HG03103 (cell line): ENCODE measurements around the gene PDLIM7.
"Not testable (repeated sequence)": the region's sequence is repeated elsewhere in the genome, so short reads cannot be mapped to it uniquely, and the experiment has no call there.

Experiments used
- ATAC-seq: cut with Tn5 transposase; IDR thresholded peaks from one replicate; pipeline ENCODE4 v1.9.1; 2021; ENCODE audit warnings: low read depth; ENCODE audit not compliant: unreplicated experiment

PDLIM7 gene, protein sequence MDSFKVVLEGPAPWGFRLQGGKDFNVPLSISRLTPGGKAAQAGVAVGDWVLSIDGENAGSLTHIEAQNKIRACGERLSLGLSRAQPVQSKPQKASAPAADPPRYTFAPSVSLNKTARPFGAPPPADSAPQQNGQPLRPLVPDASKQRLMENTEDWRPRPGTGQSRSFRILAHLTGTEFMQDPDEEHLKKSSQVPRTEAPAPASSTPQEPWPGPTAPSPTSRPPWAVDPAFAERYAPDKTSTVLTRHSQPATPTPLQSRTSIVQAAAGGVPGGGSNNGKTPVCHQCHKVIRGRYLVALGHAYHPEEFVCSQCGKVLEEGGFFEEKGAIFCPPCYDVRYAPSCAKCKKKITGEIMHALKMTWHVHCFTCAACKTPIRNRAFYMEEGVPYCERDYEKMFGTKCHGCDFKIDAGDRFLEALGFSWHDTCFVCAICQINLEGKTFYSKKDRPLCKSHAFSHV

DNA sequence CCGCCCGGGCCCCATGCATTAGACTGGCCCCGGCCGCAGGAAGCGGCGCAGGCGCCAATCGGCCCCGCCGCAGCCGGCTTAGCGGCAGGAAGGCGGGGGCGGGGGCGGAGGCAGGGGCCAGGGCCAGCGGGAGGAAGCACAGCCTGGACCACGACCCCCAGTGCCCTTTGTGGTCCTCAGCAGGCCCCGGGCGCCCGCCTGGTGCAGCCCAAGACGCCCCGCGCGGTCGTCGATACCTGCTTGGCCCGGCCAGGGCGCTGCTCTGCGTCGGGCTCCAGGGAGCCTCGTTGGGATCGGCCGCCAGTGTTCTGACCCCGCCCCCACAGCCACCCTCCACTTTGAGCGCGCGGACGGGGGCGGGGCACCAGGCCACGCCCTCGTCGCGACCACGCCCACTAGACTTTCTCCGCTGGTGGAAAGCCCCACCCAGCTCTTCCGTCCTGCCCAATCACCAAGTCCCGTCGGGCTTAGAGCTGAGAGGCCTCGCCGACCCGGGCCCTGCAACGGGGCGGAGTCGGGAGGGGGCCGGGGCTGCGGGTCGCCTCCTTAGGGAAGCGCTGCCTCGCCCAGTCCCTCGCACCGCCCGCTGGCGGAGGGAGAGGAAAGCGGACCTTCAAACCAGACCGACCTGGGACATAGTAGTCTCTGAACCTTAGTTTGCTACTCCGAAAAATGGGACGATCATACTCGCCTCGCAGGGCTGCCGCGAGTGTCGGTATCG lies at the start of gene PDLIM7:
PDLIM7 (minus strand) TSS at position 313 of the 721 bp plus-strand sequence. CDS start 1,092 bp downstream, outside the sequence.
- ATAC-seq: peak; percentile 62

DNA sequence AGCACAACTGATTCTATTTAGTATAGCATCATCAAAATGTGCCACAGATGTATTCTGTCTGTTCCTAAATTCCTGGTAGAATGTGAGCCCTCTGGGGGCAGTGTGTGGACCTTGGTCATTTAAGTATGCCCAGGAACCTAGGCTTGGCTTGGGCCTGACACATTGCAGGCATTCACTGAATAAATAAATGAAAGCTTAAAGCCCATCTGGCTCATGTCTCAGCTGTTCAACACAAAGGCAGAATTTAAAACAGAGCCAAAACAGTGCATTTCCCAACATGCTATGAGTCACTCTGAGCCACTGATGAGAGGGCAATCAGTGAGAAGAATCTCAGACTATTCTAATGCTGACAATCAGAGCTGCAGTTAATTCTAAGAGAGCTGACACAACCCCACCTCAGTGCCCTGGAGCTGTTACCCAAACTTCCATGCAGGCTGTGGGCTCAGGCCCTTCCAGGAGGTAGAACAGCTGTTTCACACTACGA lies 48.9 kb upstream of the PDLIM7 start:
- no peak for ATAC-seq

DNA sequence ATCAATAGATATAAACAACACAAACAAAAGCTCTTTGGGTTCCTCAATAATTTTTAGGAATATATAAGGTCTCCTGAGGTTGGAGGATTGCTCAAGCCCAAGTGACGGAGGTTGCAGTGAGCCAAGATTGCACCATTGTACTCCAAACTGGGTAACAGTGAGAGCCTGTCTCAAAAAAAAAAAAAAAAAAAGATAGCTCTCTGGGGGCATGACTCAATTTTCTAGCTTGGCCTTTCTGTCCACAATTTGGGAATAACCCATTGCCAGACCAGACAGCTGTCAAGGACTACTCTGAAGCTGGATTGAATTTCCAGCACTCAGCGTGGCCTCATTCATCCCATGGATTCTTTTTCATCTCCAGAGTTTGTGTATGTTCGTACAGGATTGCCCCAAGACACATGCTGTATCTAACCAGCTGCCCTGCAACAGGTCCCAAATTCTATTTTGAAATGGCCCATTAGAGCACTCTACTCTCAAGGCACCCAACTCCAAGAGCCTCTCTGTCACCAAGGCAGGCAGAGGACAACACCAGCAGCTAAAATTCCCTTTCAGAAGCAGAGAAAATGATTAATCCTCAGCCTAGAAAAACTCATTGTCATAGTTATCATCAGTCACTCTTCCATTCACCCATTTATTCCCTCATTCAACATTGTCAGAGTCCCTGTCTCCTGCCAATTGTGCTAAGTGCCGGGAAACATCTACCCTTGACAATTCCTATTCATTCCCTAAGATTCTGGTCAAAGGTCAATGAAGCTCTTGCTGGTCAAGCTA lies 48.3 kb upstream of the PDLIM7 start:
- ATAC-seq: no peak

DNA sequence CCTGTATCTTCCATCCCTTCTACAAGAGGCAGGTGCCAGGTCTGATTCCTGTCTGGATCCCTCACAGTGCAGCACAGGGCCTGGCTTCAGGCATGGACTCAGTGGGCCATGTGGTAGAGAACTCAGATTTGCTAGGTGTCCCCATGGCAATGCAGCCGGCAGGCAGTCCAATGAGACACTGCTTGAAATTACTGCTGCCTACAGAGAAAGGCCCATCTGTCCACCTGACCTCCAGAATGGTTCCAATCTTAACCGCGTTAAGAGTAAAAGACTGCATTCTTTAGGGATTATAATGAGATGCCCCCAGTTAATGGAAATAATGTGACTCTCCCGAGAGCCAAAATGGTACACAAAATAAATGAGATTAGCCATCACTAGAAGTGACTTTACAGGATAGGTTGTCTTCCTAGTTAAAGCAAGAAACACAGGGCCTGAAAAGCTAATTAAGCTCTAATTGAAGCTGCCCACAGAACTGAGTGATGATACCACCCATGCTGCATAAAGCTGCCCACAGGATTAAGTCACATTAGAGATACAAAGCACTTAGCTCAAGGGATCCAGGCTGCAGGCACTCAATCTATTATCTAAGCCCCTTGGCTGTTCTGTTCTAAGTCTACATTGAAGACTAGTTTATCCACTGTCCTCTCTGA lies 45.5 kb upstream of the PDLIM7 start:
- ATAC-seq: no peak

DNA sequence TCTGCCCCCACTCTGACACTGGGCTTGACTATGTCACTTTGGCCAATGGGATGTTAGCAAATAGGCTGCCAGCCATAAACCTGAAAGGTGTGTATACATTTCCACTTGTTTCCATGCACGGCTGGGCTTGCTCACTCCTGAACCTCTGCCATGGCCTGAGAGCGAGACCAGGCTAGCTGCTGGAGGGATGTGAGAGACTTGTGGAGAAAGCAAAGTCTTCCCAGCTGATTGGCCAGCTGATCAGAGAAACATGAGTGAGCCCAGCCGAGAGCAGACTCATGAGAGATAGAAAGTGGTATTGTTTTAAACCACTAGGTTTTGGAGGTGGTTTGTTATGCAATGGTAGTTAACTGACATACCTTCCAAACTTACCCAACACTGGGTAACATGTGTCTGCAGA lies 43.0 kb upstream of the PDLIM7 start:
- ATAC-seq: no peak

DNA sequence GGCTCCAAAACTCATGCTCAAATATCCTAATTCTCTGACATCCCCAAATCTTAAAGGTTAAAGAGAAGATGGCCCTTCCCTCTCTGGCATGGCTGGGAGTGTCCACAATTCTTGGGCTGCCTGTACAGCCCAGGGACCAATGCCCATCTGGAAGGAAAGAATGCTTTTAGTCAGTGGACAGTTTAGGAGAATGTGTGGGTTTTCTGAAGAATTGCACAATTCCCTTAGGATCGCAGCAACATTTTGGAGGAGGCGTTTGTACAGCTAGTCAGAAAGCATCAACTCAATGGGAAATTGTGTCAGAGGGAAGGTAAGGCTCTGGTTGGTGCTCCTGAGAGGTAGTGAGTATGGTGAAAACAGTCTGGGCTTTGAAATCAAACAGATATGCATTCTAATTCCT lies 42.0 kb upstream of the PDLIM7 start:
- ATAC-seq: no peak

DNA sequence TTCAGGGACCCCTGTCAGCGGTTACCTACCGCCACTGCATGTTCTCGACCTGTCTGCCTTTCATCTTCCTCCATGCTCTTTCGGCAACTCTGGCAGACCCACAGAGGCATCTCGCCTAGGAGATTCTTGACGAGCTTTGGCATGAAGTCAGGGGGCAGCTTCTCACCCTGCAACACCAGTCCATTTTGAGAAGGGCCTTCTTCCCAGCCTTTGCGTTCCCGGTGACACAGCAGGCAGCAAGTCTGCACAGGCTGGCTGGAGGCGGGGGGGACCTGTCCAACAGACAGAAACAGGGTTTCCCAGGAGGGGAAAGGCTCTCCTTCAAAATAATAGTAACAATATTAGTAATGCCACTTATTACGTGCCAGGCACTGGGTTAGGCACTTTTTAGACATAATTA lies 41.5 kb upstream of the PDLIM7 start:
- ATAC-seq: no peak

DNA sequence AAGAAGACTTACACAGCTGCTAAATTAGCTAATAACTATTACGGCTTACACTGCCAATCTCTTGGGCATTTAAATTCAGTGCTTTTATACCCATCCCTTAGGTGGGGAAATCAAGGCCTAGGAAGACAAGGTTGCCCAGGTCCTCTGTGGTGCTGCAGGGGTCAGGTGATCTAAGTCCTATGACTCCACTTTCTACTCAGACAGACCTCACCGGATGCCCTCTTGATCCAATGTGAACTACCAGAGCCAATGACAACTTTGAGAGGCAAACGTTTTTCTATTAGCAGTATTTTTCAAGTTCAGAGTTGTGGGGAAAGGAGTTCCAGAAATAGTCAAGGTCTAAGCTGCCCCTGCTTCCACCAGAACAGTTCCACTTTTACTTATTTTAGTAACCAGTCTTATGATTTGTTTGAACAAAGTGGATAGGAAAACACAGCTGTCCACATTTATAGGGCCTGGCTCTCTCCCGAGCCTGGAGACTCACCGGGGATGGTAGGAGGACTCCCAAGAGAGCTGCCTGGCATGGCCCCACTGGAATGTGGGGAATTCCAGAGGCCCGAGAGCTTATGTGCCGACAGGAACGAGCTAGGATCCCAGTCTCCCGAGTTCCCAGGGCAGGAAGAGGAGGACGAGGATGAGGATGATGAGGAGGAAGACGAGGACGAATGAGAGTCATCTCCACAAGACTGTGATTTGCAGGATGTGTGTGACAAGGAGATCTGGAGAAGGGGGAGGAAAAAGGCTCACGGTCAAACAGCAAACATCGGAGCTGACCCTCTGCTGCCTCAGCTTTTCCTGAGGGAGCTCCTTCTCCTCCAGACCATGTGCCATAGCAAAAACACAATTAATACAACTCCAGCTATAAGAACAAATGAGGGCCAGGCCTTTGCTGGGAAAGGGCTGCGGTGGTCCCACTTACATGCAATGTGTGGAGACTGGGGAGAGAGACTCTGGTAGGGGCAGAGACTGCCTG lies 40.3 kb upstream of the PDLIM7 start:
- ATAC-seq: no peak

DNA sequence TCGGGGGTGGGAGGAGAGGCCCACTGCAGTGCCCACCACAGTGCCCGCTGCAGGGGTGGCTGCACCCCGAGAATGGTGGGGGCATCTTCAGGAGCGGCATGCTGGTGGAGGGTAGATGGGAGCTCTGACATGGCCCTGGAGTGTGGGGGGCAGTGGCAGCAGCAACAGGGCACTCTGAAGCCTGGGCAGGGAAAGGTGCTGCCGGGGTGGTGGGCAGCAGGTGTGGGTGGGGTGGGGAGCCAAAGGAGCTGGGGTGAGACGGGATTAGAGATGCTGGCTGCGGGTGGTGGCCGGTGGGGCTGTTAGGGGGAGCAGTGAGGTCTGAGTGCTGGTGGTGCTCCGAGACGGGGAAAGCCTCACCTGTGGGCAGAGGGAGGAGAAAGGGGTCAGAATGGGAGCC lies 39.0 kb upstream of the PDLIM7 start:
- ATAC-seq: no peak

DNA sequence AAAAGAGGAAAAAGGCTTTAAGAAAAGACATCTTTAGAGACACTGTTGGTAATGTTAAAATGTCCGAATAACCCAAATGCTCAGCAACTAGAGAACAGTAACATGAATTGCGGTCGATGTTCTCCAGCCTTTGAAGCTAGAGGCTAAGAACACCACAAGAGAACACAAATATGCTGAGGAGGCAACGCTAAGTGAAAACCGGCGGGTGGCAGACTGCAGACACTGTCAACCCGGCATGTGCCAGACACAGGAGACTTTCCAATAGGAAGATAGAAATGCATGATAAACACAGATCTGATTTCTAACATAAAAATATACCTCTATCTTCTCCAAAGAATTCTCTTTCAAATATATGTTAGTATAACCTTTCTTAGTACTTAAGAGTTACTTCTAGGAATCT lies 37.7 kb upstream of the PDLIM7 start:
- ATAC-seq: no peak

DNA sequence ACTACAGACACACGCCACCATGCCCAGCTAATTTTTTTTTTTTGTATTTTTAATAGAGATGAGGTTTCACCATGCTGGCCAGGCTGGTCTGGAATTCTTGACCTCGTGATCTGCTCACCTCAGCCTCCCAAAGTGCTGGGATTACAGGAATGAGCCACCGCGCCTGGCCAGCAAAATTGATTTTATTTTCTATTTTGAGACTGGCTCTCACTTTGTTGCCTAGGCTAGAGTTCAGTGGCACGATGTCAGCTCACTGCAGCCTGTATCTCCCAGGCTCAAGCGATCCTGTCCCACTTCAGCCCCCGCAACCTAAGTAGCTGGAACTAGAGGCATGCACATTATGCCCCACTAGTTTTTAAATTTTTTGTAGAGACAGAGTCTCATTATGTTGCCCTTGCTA lies 37.0 kb upstream of the PDLIM7 start:
- ATAC-seq: not testable (repeated sequence)

DNA sequence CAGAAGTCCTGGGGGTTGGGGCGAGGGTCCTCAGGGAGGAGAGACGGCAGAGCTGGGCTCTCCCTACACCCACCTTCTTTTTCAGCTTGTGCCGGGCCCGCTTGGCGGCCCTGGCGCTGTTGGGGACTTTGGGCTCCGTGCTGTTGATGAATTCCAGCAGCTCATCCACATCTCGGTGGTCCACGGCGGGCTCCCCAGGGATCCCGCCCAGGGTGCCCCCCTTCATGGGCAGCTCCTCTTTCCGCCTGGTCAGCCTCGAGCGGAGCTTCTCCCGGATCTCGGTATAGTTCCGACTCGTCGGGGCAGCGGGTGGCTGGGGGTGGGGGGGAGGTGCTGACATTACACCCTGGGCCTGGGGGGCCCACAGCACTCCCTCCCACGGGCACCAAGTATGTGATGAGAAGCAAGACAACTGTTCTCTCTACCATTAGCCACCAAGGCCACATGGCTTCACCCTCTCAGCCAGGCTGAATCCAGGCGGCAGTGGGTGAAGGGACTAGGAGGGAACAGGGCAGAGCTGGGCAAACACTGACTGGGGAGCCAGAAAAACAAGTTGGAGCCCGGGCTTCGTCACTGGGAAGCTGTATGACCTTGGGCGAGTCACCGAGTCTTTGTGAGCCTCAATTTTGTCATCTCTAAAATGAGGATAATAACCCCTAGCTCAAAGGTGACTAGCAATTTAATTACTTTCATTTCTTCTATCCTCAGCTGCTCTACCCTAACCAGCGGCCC lies 34.0 kb upstream of the PDLIM7 start:
- no peak for ATAC-seq

DNA sequence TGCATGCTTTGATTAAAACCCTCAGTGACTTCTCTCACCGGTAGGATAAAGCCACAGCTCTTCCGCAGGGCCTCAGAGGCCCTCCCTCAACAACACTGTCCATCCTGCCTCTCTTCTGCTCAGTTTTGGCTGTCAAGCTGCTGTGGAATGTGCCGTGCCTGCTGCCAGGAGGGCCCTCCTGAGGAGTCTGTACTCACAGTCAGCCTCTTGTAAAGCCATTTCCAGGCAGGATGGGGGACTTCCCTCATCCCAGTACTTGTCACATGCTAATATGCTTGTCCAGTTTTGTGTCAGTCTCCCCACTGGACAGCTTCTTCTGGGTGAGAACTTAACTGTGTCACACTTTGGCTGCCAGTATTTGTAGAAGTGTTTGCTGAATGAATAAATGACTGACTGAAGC lies 33.2 kb upstream of the PDLIM7 start:
- ATAC-seq: no peak

DNA sequence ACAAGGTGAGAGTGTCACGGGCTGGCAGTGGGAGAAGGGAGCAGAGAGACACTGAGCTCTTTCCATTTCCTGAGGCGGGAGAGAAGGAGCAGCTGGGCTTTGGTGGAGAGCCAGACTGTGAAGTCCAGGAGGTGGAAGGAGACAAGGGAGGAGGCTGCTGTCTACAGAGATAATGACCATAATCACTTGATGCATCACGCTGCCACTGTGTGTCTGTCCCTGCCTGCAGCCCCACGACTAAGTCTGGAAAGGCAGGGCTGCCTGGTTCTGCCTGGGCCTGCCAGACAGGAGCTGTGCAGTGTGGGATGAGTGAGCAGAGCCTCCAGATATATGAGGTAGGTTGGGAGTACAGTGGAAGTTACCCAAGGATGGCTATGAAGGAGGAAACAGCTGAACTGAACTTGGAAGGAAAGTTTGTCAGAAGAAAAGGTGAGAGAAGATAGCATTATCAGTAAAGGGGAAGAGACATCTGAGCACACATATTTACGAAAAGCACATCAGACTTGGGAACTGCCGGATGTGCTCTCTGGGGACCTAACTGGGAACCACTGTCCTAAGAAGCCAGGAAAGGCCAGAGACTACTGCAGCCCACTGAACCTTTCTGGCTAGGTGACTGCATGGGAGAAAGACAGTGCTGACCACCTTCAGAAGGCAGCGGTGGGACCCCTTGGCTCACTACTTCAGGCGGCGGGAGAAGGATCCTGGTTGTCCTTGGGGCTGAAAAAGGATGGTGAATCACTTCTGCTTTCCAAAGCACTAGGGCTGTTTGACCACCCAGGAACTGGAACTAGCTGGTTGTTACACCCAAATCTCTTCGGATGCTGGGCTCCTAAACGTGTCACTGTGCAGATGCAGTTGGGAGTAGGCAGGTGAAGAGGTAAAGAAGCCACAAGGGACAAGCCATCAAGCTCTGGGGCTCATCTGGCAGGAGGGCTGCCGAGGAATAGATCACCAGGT lies 32.1 kb upstream of the PDLIM7 start:
- ATAC-seq: no peak

DNA sequence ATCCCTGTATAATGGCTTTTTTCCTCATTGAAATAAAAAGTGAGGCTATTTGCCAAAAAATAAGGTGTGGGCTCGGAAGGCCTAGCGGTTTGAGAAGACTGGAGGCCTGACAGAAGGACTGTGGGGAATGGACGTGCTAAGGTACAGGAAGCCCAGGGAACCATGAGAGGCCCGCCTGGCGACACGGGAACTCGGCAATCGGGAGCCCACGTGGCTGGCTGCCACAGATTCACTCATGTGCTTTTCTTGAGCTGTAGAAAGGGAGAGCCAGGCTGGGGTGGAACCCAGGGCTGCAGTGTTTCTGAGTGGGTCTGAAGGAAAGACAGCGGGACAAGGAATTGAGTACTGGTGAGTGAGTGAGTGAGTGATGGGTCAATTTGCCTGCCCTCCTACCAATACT lies 31.2 kb upstream of the PDLIM7 start:
- ATAC-seq: no peak

DNA sequence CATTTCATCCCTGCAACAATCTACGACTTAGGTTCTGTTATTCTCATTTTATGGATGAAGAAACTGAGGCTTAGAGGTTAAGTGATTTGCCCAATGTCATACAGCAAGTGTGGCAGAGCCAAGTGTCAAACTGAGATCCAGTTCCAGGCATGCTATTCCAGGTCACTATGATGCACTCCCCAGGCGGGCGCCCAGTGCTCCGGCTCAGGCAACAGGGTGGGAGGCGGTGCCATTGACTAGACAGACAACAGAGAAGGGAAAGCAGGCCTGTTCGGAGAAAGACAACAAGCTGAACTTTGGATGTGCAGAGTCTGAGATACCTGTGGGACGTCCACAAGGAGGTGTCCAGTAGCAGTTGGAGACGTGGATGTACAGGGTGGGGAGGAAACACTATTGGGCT lies 30.2 kb upstream of the PDLIM7 start:
- ATAC-seq: no peak

DNA sequence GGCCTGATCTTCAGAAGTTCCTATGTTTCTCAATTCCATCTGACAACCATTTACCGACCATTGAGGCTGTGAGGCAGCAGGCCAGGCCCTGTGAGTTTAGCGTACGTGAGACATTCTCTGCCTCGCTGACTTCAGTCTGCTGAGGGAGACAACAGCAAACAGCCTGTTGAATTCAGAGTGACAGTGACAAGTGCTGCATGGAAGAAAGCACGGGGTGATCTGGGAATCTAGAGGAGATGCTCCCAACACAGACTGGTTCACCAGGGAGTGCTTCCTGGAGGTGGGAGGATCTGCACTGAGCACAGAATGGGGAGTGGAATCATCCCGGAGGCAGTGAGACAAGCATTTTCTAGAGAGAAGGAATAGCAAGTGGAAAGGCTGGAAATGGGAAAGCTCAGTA lies 29.4 kb upstream of the PDLIM7 start:
- no peak for ATAC-seq

DNA sequence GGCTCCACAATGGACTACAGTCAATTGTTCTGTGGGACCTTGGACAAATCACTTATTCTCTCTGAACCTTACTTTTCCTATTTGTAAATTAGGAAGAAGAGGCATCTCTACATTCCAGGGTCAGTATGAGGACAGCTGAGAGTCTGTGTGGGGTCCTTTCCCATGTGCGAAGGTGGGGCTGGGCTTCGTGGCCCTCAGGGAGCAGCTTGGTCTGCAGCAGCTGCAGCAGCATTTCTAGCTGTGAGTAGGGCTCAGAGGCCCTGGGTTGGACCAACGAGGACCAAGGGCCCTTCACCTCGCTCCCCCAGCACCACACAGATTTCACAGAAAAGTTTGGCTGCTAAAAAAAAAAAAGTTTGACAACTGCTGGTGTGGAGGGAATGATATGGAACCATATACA lies 28.8 kb upstream of the PDLIM7 start:
- ATAC-seq: no peak
